M059J (cell line): ENCODE measurements around the gene S1PR2. TPM values are rescaled to one million over a fixed set of nuclear protein-coding genes. Genes with fewer than 3 reads are reported as not detected.
A peak's percentile ranks its signal among the peaks of the same experiment; 100 is the strongest.
"Not testable (repeated sequence)": the region's sequence is repeated elsewhere in the genome, so short reads cannot be mapped to it uniquely, and the experiment has no call there.

Experiments
- DNase-seq: peaks from one replicate; pipeline ENCODE4 v3.0.0-alpha.2; 2012; ENCODE audit warnings: low read depth
- total RNA-seq: library from RNA; depleted of rRNA; stranded (reverse); fragments of >200 nt; shearing (Covaris generic); gene quantifications from 2 replicates; pipeline ENCODE4 v1.2.3, GENCODE V29; 2014

The S1PR2 gene
- total RNA-seq, 1 experiment from 2014 or later: 8.3 TPM

DNA sequence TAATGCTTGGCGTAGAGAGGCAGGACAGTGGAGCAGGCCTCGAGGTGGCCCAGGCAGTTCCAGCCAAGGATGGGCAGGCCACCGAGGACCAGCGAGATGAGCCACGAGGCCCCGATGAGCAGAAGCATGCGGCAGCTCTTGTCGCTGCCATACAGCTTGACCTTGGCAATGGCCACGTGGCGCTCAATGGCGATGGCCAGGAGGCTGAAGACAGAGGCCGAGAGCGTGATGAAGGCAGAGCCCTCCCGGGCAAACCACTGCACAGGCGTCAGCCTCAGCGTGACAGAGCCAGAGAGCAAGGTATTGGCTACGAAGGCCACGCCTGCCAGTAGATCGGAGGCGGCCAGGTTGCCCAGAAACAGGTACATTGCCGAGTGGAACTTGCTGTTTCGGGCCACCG lies 6.8 kb downstream of the S1PR2 start:
- DNase-seq: no peak

DNA sequence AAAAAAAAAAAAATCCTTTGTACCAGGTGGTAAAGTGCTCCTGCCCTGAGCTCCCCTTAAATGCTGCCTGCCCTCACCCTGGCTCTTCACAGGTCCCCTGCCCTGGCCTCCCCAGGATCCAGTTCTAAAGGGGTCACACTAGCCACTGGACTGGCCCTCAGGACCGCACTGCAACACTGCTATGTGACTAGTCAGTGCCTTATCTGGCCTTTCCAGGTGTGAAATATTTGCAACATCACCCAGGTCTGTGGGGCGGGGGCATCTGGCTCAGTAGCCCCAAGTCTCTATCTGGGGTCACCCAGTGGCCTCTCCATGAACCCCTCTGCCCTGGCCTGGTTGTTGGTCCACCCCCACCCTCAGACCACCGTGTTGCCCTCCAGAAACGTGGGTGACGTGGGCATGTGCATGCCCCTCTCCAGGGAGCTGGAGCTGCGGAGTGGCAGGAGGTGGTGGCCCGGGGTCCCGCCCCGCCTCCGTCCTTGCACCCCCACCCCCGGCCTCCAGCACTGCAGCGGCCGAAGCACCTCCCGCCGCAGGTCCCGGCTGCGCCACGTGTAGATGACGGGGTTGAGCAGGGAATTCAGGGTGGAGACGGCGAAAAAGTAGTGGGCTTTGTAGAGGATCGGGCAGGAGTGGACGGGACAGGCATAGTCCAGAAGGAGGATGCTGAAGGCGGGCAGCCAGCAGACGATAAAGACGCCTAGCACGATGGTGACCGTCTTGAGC lies 7.5 kb downstream of the S1PR2 start:
- no peak for DNase-seq

DNA sequence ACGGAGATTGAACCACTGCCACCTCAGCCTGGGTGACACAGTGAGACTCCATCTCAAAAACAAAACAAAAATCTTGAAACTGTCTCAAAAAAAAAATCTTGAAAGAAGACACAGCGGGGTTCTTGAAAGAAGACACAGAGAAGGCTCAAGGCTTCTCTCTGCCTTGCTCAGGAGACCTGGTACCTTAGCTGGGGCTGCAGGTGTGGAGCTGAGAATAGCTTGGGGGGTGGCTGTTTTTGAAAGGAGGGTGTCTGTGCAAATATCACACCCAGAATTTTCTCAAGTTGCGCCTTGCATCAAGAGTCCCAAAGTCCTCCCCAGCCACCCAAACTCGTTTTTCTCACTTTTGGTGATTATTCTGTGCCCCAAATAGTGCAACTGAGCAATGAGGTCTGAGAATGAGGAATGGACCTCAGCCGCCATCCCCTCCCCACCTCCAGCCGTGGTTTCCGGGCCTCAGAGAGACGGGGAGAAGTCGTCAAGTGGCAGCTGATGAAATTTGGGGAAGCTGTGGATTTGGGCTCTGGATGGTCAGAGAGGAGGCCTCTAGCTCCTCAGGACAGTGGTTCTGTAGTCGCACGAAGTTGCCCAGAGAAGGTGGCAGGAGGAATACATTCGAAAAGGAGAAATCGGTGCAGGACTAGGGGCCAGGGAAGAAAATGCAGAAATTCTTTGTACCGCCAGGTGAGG lies 8.8 kb downstream of the S1PR2 start:
- DNase-seq: no peak

DNA sequence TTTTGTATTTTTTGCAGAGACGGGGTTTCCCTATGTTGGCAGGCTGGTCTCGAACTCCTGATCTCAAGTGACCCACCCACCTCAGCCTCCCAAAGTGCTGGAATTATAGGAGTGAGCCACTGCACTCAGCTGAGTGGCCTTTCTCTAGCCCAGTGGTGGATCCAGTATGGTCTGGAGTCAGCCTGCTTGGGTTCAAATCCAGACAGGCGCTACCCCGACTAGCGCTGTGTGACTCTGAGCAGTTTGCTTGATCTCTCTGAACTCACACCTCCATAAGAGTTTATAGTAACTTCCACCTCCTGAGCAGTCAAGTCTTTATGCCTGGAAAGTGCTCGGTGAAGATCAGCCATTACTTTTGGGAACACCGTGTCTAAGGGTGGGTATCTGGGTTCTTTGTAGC lies 10.4 kb downstream of the S1PR2 start:
- DNase-seq: no peak

DNA sequence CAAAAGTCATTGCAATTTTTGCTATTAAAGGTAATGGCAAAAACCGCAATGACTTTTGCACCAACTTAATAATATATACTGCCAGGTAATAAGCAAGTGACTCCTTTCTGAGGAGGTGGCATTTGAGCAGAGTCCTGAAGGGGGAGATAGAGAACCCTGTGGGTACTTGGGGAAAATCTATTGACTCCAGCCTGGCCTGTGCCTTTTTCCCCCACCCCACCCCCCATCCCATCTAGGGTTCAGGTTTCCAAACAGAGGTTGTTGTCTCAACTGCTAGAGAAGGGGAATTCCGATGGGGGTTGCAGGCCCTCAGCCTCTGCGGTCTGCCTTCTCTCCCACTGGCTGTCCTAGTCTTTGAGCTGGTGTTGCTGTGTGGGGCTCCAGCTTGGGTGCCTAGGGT lies 11.5 kb downstream of the S1PR2 start:
- peak; percentile 69 for DNase-seq

- DNase-seq: peak; percentile 21
Measured at GRCh38 chr19:10217085-10217484, 14.0 kb downstream of the S1PR2 start.

DNA sequence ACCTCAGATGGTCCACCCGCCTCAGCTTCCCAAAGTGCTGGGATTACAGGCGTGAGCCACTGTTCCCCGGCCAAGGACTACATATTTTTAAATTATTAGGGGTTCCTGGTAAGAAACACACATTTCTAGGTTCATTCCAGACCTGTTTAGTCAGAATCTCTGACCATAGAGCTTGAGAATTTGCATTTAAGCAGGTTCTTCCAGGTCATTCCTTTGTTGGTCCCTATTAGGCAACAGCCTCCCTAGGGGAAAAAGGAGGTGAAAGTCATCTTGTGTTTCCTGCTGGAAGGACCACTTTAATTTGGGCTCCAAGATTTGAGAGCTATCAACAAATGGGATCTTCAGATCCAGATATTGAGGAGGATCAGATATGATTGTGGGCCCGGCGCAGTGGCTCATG lies 16.3 kb downstream of the S1PR2 start:
- peak; percentile 71 for DNase-seq

DNA sequence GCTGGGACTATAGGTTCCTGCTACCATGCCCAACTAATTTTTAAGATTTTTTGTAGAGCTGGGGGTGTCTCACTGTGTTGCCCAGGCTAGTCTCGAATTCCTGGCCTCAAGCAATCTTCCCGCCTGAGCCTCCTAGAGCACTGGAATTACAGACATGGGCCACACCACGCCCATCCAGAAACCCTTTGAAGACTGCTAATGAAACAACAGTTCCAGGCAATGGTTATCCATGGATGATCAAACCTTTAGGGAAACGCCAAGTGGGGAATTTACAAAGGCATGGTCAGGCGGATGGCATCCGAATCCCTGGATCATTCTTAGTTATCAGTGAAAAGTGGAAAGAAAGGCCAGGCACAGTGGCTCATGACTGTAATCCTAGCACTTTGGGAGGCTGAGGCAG lies 19.4 kb downstream of the S1PR2 start:
- no peak for DNase-seq

- no peak for DNase-seq
Measured at GRCh38 chr19:10211061-10211460, 20.1 kb downstream of the S1PR2 start.

DNA sequence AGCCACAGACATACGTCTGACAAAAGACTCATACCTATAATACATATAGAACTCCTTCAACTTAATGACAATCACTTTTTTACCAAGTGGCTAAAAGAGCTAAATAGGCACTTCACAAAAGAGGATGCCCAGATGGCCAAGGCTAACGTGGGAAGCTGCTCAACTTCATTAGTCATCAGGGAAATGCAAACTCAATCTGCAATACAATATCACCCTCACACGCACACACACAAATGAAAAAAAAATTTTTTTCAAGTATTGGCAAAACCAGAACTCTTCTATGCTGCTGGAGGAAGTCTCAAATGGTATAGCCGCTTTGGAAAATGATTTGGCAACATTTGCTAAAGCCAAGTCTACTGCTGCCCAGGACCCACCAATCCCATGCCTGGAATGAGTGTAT lies 21.8 kb downstream of the S1PR2 start:
- DNase-seq: peak; percentile 63

DNA sequence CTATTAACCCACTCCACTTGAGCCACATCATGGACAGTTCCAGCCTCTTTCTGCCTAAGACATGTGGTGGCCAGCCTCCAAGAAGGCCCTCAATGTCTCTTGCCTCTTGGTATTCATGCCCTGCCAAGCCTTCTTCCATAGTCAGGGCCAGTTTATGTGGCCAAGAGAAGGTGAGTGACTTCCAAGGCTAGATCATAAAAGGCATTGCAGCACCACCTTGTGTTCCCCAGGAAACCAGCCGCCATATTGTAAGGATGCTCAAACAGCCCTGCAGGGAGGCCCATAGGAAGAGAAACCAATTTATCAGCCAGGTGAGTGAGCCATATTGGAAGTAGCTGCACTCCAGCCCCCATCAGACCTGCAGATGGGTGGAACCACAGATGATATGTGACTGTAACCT lies 24.1 kb downstream of the S1PR2 start:
- DNase-seq: peak; percentile 70

DNA sequence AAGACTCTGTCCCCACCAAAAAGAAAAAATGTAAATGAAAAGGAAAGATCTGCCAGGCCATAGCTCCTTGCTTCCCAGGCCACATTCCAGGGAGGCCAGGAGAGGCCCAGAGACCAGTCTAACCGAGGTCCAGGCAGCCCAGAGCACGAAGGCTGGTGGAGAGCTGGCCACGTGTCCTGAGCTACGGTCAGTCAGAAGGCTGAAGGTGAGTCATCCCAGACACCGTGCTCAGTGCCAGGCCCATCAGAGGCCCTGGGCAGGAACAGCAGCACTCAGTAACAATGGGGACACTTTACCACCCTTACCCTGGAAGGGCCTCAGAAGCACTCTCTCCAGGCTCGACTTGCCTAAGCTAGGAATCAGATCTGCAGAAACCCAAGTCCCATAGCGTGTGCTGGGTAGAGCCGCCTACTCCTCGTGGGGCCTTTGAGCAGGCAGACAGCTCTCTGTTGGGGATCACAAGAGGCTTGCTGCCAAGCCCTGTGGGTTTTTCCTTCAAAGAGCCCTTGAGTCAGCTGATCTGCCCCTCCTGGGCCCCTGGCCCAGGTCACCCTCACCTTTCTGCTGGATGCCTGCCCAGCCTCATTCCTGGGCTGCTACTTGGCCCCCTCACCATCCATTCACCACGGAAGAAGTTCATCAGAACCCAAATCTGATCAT lies 24.8 kb downstream of the S1PR2 start:
- peak; percentile 96 for DNase-seq

DNA sequence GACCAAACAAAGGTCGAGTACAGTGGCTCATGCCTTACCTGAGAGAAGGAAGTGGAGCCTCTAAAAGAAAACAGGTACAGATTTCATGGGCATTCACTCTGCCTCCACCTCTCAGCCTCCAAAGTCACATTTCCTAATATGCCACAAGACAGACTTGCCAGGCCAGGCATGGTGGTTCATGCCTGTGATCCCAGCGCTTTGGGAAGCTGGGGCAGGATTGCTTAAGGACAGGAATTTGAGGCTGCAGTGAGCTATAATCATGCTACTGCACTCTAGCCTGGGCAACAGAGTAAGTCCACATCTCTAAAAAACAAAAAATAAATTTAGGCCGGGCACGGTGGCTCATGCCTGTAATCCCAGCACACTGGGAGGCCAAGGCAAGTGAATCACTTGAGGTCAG lies 25.5 kb downstream of the S1PR2 start:
- DNase-seq: peak; percentile 66

- DNase-seq: no peak
Measured at GRCh38 chr19:10203686-10204085, 27.4 kb downstream of the S1PR2 start.

GRCh38 chr19:10201176-10201575 lies 30.0 kb downstream of the S1PR2 start:
- DNase-seq: no peak

GRCh38 chr19:10200101-10200500 lies 31.0 kb downstream of the S1PR2 start:
- not testable (repeated sequence) for DNase-seq

DNA sequence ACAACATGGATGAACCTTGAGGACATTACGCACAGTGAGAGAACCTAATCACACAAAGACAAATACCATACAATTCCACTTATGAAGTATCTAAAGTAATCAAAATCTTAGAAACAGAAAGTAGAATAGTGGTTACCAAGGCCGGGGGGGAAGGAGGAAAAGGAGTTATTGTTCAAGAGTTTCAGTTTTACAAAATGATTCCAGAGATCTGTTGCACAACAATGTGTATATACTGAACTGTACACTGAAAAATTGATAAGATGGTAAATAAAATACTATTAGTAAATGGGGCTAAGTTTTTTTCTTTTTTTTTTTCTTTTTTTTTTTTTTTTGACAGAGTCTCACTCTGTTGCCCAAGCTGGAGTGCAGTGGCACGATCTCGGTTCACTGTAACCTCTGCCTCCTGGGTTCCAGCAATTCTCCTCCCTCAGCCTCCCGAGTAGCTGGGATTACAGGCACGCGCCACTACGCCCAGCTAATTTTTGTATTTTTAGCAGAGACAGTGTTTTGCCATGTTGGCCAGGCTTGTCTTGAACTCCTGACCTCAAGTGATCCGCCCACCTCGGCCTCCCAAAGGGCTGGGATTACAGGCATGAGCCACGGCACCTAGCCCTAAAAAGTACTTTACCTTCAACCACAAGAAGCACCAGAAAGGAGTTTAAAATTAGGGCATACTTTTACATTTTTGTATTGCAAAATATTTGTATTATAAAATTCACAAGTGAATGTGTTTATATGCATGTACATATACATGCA lies 32.1 kb downstream of the S1PR2 start:
- not testable (repeated sequence) for DNase-seq

GRCh38 chr19:10195199-10195519 lies 36.0 kb downstream of the S1PR2 start:
- DNase-seq: no peak

DNA sequence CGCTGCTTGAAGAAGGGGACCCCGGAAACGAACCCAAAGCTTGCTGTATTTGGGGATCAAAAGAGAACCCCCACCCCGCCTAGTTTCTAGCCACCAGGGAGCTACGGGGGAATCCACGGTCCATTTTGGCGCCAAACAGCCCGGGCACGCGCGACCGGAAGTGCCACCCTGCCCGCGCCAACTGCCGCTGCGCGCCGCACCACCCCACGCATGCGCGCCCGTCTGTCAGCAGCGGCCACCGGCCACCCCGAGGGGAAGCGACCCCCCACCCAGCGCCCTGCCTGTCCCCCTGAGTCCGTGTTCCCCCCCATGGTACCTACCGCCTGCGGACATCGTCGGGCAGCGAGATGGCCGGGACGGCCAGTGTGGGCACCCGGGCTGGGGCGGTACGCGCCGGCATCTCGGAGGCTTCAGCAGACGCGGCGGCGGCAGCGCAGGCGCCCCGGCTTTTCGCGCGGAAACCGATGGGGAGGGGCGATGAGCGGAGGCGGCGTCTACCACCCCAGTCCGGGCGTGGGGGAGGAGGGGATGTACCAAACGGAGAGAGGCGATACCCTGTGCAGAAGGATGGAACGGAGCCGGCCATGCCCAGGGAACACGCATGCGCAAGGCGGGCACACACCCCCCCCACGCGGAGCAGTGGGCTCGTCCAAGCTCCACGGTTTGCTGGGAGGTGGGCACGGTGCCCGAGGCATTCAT lies 36.5 kb downstream of the S1PR2 start, which contains the start of gene DNMT1:
TSS of gene DNMT1 (minus strand) at position 454 of the 699 bp plus-strand sequence. CDS start at position 400, 54 bp downstream.
- DNase-seq: peak; percentile 93

GRCh38 chr19:10193790-10194499 lies 37.2 kb downstream of the S1PR2 start:
- peak; percentile 72 for DNase-seq

DNA sequence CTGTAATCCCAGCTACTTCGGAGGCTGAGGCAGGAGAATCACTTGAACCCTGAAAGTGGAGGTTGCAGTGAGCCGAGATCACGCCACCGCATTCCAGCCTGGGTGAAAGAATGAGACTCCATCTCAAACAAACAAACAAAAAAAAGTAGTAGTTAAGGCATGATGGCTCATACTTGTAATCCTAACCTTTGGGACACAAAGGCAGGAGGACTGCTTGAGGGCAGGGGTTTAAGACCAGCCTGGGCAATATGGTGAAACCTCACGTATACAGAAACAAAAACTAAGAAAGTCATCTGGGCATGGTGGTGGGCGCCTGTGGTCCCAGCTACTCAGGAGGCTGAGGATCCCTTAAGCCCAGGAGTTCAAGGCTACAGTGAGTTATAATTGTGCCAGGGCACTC lies 38.2 kb downstream of the S1PR2 start:
- DNase-seq: no peak
